ENCODE data around the gene DPRX. TPM values are rescaled to one million over a fixed set of nuclear protein-coding genes. Genes with fewer than 3 reads are reported as not detected.

DPRX gene
- polyA plus RNA-seq, 1 donor (not counting 4 experiments of a cell fraction or from before 2014, with no cell fraction given) = not detected

DNA sequence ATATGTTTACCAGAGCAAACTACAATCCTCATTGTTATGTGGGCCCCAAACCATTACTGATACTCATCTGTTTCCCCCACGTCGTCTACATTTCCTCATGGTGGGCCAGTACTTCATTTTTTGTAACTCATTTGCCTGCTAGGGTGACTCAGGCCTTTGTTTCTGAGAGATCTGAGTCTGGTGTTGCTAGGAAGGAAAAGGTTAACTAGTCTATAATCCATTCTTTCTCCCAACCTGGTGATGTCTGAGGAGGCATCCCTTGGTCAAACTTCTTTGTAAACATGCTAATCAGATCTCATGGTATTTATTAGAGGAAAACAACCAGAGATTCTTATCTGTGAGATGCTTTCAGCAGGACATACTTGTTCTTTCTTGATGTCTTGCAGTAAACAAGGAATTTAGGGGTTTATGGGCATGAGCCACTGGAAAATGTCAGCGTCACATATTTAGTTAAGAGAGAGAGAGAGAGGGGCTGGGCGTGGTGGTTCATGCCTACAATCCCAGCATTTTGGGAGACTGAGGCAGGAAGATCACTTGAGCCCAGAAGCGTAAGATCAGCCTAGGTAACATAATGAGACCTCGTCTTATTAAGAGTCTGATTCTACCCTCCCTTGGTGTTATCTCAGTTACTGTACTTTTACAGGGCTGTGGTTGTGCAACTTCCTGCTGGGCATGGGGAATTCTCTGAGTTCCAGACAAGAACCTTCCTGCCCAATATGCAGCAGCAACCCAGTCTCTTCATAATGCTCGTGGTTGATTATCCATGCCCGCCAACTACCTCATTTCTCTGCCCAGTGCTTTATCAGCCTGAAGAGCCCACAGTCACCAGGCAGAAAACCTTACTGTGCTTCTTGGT lies 9.7 kb upstream of the DPRX start:
- DNase-seq (ENCODE audit: low read depth, low spot score) (no peak), FAIRE-seq (peak; percentile 5)
- Histone ChIP-seq H3K9ac (ENCODE audit: control insufficient read depth, extremely low read depth, insufficient read depth, low read length) (no peak overlapping the region), H3K27me3 (ENCODE audit: control insufficient read depth, extremely low read depth, insufficient read depth, low read length) (no peaks in the 10 kb centered on the region), H3K4me2 (ENCODE audit: control insufficient read depth, extremely low read depth, insufficient read depth, low read depth, low read length) (peak overlapping the region; percentile 14), H3K36me3 (ENCODE audit: control insufficient read depth in 2 of 2, extremely low read depth in 1 of 2, insufficient read depth in 2 of 2, low read length in 2 of 2) (no peaks in the 10 kb centered on the region), H3K9me3 (ENCODE audit: control insufficient read depth, low read depth, low read length) (no peaks in the 10 kb centered on the region), H3K79me2 (ENCODE audit: control insufficient read depth, insufficient read depth, low read length) (no peaks in the 10 kb centered on the region), H3K27ac (ENCODE audit: control insufficient read depth, insufficient read depth, low read length) (no peak overlapping the region), H3K4me1 (ENCODE audit: control insufficient read depth, extremely low read depth, insufficient read depth, low read length) (no peaks in the 10 kb centered on the region), H2AFZ (ENCODE audit: control insufficient read depth, low read length) (peak overlapping the region; percentile 45), H3K9me1 (ENCODE audit: control insufficient read depth, extremely low read depth, insufficient read depth, low read length) (no peaks in the 10 kb centered on the region), H4K20me1 (ENCODE audit: control insufficient read depth, extremely low read depth, insufficient read depth, low read length) (no peaks in the 10 kb centered on the region), H3K4me3 (ENCODE audit: control insufficient read depth in 2 of 3, extremely low read depth in 1 of 3, insufficient read depth in 2 of 3, low read depth in 1 of 3, low read length in 3 of 3) (no peak overlapping the region)
- dilution Hi-C loops (cut with MboI; ENCODE audit: extremely low pct_ligation_motif_present, low sequenced_read_pairs) = no loop called here
- TF ChIP-seq CTCF (optimal IDR thresholded peaks at IDR 0.05 in 1 of 3, IDR thresholded peaks at IDR 0.05 in 1 of 3, conservative IDR thresholded peaks at IDR 0.05 in 1 of 3; ENCODE audit: extremely low read depth in 1 of 3, insufficient read depth in 2 of 3, low read length in 3 of 3) (no peak), EZH2 (IDR thresholded peaks at IDR 0.05; ENCODE audit: low read length) (no peak)

DNA sequence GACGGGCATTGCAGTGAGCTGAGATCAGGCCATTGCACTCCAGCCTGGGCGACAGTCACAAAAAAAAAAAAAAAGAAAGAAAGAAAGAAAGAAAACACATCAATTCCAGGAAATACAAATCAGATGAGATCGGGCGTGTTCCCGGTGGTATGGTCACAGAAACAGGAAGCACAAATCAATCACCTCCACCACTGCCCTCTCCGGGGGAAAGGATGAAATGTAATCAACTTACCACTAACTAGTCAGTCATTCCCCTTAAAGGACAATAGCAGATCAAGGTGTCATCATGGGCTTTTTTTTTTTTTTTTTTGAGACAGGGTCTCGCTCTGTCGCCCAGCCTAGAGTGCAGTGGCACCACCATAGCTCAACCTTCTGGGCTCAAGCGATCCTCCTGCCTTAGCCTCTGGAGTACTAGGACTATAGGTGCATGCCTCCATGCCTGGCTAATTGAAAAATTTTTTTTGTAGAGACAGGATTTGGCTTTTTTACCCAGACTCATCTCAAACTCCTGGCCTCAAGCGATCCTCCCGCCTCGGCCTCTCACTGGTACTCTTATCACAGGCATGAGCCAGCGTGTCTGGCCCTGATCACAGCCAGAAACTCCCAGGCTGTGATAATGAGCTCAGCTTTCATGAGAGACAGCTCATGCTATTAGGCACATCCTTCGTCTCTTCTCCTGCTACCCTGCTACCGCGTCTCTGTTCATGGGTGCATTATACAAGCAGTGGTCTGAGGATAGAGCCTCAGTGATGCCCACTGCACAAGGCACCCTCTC lies 6.8 kb upstream of the DPRX start:
- no peak for TF ChIP-seq CTCF (optimal IDR thresholded peaks at IDR 0.05 in 1 of 3, IDR thresholded peaks at IDR 0.05 in 1 of 3, conservative IDR thresholded peaks at IDR 0.05 in 1 of 3; ENCODE audit: extremely low read depth in 1 of 3, insufficient read depth in 2 of 3, low read length in 3 of 3)
- TF ChIP-seq EZH2 (IDR thresholded peaks at IDR 0.05; ENCODE audit: low read length) = no peak
- no peaks in the 10 kb centered on the region for H3K9me3 ChIP-seq (ENCODE audit: control insufficient read depth, low read depth, low read length)
- no peak overlapping the region for H3K27ac ChIP-seq (ENCODE audit: control insufficient read depth, insufficient read depth, low read length)
- H4K20me1 ChIP-seq (ENCODE audit: control insufficient read depth, extremely low read depth, insufficient read depth, low read length) = no peaks in the 10 kb centered on the region
- no peak overlapping the region for H3K4me3 ChIP-seq (ENCODE audit: control insufficient read depth in 2 of 3, extremely low read depth in 1 of 3, insufficient read depth in 2 of 3, low read depth in 1 of 3, low read length in 3 of 3)
- H2AFZ ChIP-seq (ENCODE audit: control insufficient read depth, low read length) = no peak overlapping the region
- H3K9me1 ChIP-seq (ENCODE audit: control insufficient read depth, extremely low read depth, insufficient read depth, low read length) = no peaks in the 10 kb centered on the region
- H3K9ac ChIP-seq (ENCODE audit: control insufficient read depth, extremely low read depth, insufficient read depth, low read length) = no peak overlapping the region
- dilution Hi-C loops (cut with MboI; ENCODE audit: extremely low pct_ligation_motif_present, low sequenced_read_pairs) = no loop called here
- no peak for DNase-seq (ENCODE audit: low read depth, low spot score)
- no peaks in the 10 kb centered on the region for H3K79me2 ChIP-seq (ENCODE audit: control insufficient read depth, insufficient read depth, low read length)
- FAIRE-seq = no peak
- no peaks in the 10 kb centered on the region for H3K4me1 ChIP-seq (ENCODE audit: control insufficient read depth, extremely low read depth, insufficient read depth, low read length)
- H3K36me3 ChIP-seq (ENCODE audit: control insufficient read depth in 2 of 2, extremely low read depth in 1 of 2, insufficient read depth in 2 of 2, low read length in 2 of 2) = no peaks in the 10 kb centered on the region
- H3K4me2 ChIP-seq (ENCODE audit: control insufficient read depth, extremely low read depth, insufficient read depth, low read depth, low read length) = no peak overlapping the region
- H3K27me3 ChIP-seq (ENCODE audit: control insufficient read depth, extremely low read depth, insufficient read depth, low read length) = no peaks in the 10 kb centered on the region
